GM10847 (cell line): ENCODE results near the gene CTCF.

Experiments used
- POLR2A ChIP-seq: IDR thresholded peaks from 2 replicates; pipeline ENCODE4 v1.6.1; 2011; ENCODE audit not compliant: insufficient read length; ENCODE audit errors: extremely low read depth

CTCF gene, protein sequence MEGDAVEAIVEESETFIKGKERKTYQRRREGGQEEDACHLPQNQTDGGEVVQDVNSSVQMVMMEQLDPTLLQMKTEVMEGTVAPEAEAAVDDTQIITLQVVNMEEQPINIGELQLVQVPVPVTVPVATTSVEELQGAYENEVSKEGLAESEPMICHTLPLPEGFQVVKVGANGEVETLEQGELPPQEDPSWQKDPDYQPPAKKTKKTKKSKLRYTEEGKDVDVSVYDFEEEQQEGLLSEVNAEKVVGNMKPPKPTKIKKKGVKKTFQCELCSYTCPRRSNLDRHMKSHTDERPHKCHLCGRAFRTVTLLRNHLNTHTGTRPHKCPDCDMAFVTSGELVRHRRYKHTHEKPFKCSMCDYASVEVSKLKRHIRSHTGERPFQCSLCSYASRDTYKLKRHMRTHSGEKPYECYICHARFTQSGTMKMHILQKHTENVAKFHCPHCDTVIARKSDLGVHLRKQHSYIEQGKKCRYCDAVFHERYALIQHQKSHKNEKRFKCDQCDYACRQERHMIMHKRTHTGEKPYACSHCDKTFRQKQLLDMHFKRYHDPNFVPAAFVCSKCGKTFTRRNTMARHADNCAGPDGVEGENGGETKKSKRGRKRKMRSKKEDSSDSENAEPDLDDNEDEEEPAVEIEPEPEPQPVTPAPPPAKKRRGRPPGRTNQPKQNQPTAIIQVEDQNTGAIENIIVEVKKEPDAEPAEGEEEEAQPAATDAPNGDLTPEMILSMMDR

GRCh38 chr16:67562526-67562917 lies at the start of gene CTCF:
CTCF (plus strand) TSS chr16:67562526; CDS start chr16:67610833, 48,307 bp downstream.
- TF ChIP-seq POLR2A, result peak; percentile 44

DNA sequence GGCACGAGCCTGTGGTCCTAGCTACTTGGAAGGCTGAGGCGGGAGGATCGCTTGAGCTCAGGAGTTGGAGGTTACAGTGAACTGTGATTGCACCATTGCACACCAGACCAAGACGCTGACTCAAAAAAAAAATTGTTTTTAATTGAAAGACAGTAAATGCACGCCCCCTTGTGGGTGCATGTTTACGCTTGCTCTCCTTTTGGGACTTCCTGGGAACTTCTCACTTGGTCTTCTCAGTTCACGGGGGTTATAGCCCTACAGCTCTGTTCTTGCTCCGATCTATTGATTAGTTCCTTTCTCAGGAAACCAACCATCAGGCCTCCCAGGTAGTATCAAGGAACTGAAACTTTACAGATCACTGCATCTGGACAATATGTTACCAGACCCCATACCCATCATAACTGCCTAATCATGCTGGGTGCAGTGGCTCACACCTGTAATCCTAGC lies 47.9 kb upstream of the CTCF start:
- TF ChIP-seq POLR2A, result no peak

DNA sequence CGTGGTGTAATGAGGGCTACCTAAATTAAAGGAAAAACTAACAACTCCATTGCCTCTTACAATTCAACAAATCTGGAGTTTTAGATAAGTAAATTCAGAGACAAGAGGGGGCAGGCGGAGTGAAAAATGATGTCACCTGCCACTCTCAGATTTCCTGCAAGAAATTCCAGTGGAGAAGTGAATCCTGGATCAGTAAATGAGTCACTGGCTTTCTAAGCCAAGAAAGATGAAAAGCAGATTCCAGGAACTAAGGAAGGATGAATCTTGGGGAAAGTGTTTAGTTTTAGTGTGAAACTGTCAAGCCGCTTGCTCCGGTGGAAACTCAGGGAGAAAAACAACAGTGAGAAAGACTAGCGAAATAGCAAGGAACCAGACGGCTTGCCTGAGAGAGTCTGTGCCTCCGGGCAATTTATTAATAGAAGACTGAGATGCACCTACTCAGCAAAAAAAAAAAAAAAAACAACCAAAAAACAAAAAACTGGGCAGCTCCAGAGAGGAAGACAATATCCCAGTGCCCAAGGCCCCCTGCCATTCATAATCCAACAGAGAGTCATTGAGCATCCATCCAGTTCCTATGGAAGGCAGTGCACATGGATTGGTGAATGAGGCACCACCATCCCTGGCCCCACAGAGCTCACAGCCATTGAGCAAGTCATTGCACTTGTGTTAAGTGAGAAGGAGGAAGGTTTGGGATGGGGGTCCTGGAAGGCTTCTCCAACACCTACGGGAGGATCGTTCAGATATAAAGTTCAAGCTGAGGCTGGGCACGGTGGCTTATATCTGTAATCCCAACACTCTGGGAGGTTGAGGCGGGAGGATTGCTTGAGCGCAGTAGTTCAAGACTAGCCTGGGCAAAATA lies 45.8 kb upstream of the CTCF start:
- no peak for TF ChIP-seq POLR2A

DNA sequence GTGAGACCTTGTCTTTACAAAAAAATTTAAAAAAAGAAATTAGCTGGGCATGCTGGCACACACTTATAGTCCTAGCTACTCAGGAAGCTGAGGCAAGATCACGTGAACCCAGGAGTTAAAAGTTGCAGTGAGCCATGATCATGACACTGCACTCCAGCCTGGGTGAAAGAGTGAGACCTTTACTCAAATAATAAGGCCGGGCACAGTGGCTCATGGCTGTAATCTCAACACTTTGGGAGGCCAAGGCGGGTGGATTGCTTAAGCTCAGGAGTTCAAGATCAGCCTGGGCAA lies 45.2 kb upstream of the CTCF start:
- no peak for TF ChIP-seq POLR2A

DNA sequence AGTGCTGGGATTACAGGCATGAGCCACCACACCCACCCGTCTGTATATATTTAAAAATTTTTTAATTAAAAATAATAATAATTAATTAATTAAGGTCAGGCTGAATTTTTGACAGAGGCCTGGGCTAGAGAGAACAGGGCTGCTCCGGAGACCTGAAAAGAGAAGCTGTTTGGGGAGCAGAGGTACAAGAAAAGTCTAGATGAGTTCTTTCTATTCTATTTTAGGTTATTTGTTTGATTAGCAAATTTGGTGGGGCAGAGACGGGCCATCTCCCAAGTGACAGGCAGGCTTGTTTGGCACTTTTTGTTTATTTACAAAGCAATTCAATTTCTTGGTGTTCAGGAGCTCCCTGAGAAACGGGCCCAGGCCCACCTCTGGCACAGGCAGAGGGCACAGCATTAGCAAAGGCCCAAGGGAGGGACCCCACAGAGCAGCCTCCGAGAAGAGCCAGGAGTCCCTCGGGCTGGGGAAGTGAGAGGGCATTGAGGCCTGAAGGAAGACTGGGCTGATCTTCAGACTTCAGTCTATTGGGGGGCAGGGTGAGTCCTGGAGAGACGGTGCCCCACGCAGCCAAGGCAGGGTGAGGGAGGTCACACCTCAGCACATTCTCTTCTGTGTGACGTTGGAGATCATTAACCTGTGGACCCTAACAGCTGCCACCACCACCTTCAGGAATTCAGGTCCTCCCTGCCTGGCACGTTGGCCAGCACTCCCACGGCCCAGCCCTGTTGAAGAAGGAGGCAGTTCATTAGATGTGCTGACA lies 44.5 kb upstream of the CTCF start:
- no peak for TF ChIP-seq POLR2A

DNA sequence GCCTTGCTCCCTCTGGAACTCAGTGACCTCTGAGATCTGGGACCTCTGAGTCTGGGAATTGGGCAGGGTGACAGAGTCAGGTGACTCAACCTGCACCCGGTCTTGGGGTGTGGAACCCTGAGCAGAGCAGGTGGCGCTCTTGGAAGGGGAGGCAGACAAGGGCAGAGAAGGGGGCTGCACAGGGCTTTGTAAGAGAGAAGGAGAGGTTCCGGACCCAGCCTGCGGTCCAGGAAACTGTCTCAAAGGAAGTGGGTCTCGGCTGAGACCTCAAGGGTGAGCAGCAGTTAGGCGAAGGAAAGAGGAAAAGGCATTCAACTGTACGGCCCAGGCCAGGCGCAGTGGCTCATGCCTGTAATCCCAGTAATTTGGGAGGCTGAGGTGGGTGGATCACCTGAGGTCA lies 43.6 kb upstream of the CTCF start:
- no peak for TF ChIP-seq POLR2A

- no peak for TF ChIP-seq POLR2A
These were observed 43.1 kb upstream of the CTCF start for GRCh38 chr16:67519242-67519641.

DNA sequence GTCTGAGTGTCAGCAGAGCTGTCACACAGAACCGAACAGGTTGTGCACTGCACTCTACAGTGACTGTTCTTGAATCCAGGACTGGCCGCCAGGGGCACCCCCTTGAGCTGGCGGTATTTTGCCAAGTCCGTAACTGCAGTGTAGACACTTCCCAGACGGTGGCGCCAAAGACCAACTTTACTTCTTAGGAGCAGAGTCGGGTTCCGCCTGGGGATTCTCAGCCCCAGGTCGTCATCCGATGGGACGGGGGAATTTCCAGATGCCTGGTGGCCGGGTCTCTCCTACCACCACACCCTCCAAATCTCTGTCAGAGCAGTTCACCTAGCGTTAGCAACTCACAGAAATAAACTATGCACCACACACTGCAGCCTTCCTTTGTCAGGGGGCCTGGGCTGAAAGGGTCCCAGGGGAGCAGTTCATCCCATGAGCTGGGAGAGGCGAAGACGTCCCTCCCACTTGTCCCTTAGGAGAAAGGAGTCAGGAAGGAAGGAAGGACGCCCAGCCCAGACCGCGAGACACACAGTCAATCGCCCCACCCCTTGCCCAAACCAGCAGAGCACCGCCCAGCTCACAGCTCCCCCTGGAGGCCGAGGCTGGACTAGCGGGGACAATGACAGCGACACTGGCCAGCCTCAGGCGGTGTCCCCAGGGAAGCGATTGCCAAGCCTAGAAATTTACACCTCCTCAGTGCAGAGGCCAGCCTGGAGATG lies 41.1 kb upstream of the CTCF start:
- peak; percentile 18 for TF ChIP-seq POLR2A

DNA sequence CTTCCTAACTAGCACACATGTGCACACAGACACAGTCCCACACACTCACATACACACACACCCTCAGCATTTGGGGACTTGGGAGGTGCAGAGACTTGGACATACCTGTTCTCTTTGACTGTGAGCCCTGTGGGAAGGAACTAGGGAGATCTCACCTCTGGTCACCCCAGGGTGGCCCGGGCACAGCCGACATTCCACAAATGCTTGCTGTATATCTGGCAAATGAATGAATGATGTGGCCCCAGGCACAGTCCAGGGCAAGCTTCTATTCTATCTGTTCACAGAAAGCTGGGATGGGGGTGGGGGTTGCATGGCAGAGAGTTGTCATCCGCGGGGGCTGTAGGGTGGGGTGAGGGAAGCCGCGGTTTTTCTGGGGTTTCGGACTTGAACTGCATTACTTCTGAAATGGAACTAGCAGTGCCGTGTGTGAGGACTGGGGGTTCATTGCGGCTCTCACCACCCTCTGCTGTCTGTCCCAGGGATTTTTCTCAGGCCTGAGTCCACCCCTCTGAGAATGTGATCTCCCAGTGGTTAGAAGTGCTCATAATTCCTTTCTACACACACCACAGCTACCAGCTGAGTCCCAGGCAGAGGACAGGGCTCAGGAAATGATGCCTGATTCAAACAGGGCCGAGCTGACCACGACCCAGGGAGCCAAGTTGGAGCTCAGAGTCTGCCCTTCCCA lies 37.0 kb upstream of the CTCF start:
- TF ChIP-seq POLR2A, result no peak

DNA sequence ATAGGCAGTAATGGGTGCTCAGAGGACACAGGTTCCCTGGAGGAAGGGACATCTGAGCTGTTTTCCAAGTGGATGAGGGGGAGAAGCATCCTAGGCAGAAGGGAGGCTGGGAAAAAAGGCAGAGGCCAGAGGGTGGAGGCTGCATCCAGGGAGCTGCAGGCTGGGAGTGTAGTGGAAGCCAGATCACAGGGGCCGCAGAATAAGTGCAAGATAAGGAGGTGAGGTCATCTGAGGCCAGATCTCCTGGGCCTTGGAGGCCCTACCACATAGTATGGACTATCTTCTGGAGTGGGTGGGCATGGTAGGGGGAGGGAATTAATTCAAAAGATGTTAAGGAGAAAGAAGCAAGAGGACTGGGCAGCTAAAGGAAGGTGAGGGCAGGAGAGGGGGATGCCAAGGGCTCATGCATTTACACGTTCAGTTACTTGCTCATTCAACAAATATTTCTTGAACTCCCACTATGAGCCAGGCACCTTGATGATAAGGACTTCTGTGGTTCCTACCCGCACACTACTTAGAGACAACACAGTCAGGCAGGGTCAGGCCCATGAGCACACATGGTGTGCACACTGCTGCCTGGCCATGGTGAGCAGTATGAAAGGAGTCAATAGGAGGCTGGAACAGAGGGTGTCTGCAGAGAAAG lies 36.1 kb upstream of the CTCF start:
- TF ChIP-seq POLR2A, result no peak

DNA sequence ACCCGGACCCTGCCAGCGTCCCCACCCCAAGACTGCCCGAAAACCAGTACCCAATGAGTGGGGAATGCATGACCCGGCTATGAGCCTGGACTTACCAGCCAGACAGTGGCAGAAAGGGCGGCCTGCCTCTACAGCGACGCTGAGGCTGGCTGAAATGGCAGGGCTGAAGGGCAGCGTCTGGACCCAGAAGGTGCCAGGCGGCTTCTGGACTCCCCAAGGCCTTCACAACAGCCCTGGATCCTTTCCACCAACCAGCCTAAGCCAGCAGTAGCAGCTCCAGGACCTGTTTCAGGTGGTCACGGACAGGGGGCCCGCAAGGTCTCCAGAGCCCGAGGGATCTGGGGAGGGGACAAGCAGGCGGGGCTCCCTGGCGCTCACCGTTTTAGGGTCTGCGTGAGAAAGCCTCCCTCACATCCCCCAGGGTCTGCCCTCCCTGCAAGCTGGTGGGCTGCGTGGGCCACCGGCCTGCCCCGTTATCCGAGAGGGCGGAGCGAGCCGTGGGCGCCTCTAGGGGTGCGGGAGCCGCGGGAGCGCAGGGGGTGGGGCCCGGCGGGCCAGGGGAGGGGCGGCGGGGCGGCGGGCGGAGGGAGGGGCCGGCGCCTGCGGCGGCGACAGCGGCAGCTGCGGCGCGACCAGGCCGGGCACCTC lies 34.0 kb upstream of the CTCF start, which contains the start of gene RIPOR1:
RIPOR1 (plus strand) TSS at position 608 of the 648 bp plus-strand sequence. CDS start 9,618 bp downstream, outside the sequence.
- TF ChIP-seq POLR2A, result no peak

DNA sequence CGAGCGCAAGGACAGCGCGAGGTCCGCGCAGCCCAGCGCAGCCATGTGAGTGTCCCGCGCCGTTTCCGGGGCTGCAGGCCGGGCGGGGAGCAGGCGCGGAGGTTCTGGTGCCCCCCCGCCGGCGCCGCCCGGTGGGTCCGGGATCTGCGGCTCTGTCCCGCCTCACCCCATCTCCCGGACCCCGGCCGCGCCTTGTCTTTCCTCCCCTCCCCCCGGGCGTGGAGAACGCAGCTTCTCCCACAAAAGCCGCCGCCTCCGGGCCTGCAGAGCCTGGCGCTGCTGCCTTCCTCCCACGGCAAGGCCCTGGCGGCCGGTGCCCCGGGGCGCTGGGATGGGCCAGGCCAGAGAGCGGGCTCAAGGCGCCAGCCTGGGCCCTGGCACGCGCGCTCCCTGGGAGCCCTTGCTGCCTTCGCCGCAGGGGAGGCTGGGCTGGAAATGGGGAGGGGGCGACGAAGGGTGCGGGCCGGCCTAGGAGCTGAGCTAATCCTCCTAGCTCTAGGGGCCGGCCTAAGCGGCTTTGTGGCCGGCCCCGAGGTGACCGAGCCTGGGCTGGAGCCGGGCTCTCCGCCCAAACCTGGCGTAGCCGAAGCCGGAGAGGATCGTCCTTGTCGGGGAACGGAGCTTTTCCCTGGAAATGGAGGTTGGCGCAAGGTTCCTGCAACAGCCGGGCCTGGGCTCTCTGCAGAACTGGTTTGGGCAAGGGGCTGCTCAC lies 33.3 kb upstream of the CTCF start:
- peak; percentile 28 for TF ChIP-seq POLR2A
